ENCODE results near the gene CNTNAP1.
"Not testable (repeated sequence)": the region's sequence is repeated elsewhere in the genome, so short reads cannot be mapped to it uniquely, and the experiment has no call there.

CNTNAP1 gene

DNA sequence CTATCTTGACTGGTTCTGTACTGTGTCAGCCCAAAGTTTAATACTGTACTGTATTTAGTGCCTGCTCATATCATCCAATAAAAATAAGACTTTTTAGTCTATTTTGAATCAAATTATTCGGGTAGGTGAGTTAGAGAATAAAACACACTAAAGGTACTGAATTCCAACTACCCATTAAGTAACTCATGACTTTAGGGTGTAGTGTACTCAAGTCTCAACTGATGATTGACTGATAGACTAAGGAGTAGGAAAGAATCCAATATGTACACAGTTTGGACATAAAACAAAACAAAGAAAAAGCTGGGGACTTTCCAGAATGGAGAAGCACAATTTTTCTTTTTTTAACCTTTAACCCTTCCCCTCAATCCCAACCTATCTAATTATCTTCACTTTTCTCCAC lies 58.4 kb downstream of the CNTNAP1 start:
- DNase-seq (ENCODE audit: low read depth in 2 of 2) = no peak

DNA sequence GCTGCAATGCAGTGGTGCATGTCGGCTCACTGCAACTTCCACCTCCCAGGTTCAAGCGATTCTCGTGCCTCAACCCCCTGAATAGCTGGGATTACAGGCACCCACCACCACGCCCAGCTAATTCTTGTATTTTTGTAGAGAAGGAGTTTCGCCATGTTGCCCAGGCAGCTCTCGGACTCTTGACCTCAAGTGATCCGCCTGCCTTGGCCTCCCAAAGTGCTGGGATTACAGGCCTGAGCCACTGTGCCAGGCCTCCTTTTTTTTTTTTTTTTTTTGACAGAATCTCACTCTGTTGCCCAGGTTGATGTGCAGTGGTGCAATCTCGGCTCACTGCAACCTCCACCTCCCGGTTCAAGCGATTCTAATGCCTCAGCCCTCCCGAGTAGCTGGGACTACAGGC lies 60.6 kb downstream of the CNTNAP1 start:
- DNase-seq (ENCODE audit: low read depth in 2 of 2) = not testable (repeated sequence)

DNA sequence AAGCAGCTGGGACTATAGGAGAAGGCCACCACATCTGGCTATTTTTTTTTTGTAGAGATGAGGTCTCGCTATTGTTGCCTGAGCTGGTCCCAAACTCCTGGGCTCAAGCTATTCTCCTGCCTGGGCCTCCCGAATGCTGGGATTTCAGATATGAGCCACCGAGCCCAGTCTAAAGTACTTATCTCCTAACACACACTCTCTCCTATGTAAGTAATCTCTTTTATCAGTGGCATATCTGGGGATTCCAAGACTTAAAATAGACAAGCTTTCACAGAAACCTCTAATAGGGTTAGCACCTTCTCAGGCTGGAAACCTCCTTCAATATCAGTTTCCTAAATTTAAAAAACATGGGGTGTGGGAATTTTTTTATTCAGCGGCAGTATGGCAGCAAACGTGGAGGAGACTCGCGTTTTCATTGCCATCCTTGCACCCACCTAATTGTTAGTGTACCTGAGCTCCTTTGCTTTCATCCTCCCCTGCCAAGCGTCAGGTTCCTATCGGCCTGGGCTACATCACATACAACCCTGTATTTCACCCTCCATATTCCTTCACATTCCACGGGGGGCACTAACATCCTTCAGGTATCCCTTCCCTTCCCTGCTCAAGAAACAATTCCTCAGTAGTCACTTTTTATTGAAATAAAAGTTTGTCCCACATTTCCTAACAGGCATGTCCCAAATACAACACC lies 61.4 kb downstream of the CNTNAP1 start:
- no peak for DNase-seq (ENCODE audit: low read depth in 2 of 2)

DNA sequence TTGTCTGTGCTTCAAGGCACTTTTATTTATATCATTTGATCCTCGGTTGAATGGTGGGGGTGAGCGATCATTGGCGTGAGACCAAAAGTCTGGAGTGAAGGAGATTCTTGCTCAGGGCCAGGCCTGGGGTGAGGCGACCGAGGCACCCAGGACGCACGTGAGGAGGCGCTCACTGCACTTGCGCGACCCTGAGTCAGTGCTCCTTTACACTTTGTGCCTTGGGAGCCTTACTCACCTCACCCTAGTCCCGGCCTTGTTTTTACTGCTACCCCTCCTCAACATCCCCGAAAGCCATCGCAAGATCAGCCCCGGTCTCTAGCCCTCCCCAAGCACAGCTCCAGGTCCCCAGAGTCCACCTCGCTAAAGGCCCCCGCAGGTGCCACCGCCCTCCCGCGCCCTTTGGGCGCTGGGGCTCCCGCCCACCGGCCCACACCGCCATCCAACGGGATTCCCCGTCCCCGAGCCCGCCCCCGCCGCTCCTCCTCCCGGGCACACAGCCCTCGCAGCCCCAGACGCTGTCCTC lies 62.0 kb downstream of the CNTNAP1 start:
- peak; percentile 65 to 66 for DNase-seq (ENCODE audit: low read depth in 2 of 2)

DNA sequence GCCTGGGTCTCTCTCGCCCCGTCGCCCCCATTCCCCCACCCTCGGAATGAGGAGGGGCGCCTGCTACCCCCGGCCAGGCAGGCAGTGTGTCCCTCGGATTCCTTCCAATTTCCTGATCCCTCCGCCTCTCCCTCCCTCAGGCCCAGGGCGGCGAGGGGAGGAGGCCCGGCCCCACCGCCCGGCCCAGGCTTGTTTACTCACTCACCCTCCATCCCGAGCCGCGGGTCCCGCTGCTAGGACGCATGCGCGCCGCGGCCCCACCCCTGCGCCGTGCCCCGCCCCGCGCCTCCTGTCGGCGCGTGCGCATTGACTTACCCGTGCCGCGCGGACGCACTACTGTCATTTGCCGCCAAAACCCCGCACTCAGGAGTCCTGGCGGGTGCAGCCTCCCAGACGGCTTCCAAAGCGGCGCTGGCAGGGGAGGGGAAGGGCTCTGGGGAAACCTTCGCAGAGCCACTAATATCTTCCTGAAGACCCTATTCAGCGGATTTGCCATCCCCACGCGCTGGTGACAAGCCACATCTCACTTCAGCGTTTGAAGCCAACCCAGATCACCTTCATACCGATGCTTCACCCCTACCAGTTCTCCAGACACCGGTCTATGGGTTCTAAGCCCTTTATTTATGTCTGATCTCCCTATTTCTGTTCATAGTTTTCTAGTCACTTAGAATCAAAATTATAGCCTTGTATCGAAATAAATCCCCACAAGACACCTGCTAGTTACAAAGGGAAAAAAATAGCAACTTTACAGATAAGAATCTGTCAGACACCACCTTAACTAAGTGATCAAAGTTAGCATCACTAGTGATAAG lies 62.7 kb downstream of the CNTNAP1 start, which contains the start of gene EZH1:
Gene EZH1 (minus strand): TSS at position 235 of the 812 bp plus-strand sequence. CDS start 16,099 bp downstream, outside the sequence.
- peak; percentile 87 to 89 for DNase-seq (ENCODE audit: low read depth in 2 of 2)

DNA sequence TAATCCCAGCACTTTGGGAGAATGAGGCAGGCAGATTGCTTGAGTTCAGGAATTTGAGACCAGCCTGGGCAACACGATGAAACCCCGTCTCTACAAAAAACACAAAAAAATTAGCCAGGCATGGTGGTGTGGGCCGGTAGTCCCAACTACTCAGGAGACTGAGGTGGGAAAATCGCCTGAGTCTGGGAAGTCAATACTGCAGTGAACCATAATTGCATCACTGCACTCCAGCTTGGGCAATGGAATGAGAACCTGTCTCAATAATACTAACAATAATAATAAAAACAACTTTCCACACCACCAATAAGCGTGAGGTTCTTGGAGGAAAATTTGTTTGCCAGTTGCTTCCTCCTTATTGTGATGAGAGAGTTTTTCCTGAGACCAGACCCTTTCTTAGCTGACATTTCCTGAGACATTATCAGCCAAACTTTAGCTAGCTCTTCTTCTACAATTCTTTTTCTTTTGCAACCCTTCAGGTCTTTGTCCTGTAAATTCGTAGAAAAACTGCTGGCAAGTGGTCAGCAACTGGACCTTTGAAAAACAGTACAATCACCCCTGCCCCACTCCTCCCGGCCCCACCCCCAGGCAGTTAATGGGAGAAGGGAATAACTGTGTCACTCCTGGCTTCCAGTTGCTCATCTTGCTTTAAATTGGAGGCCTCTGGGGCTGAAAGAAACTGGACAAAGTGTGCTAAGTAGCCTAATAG lies 66.0 kb downstream of the CNTNAP1 start:
- DNase-seq (ENCODE audit: low read depth in 2 of 2) = no peak

DNA sequence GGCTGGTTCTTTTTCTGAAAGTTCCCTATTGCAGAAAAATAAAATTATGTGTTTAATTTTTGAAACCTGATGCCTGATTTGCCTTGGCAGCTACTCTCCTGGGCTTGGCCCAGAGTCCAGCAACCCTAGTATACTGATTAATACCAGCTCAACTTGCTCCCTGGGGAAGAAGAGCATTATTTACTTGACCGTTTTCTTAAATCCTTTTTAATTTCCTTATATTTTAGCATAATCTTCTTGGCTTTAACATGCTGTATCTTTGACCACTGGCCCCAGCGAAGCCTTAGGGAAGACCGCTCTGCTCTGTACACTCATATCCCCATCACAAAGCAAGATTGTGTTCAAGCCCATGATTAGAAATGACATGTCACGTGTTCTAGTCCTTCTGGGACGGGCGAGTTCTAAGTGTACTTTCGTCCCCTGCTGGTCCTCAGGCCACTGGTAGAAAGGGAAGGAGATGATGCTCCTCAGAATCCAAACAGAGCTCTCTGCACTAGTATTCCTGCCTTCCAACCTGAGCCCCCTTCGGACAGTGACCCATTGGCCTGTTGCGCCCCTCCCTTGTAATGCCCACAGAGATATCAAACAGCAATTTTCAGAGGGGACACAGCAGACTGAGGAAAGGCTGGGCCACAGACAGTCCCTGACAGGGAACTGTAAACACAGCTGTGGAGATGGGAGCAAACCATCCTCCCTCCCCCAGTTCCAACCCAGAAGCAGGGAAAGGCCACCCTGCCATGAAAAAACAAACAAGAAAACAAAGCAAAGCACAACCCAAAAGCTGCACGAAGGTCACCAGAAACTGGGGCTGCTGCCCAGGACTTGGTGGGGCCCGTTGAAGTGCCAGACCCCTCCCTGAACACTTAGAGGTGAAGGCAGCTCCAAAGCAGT lies 66.8 kb downstream of the CNTNAP1 start:
- DNase-seq (ENCODE audit: low read depth in 2 of 2) = no peak
